Measurements from ENCODE around the gene TMEM190.

The TMEM190 gene

GRCh38 chr19:55369653-55370304 lies 6.8 kb upstream of the TMEM190 start:
- peak; percentile 48 for DNase-seq (ENCODE audit: low spot score)
- FAIRE-seq: no peak

- DNase-seq (ENCODE audit: low spot score) (peak; percentile 75), FAIRE-seq (no peak)
These were observed 6.2 kb upstream of the TMEM190 start, which contains the start of gene IL11 for GRCh38 chr19:55370305-55370988. TSS of gene IL11 (minus strand) at chr19:55370463. CDS start at chr19:55370310, 153 bp downstream.

DNA sequence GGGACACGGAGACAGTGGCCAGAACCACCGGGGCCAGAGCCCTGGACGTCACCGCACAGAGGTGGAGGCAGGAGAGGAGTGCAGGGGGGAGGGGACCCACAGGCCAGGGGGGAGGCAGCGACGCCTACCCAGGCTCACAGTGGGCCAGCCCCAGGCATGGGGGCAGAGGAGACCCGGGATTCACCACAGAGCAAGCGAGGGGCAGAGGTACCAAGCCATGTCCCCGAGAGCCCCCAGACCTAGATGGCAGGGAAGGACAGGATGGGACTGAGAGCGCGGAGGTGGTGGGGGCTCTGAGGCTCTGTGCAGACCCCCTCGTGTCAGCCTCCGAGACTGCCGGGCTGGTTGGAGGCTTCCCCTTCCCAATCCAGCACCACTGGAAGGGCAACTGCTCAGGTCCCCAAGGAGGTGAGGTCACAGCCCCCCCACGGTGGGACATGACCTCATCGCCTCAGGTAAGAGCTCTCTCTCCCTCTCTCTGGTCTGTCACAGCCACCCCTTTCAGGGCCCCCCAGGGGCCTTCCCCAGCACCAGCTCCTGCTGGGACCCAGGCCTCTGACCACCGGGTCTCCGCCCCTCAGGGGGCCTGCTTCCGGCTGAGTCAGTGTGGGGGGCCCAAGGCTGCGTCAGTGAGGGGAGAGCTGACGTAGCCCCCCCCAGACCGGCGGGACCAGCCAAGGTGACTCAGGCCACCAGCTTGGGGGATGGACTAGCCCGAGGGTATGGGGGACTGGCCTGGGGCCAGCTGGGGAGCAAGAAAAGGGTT lies 4.1 kb upstream of the TMEM190 start:
- FAIRE-seq (no peak), DNase-seq (ENCODE audit: low spot score) (peak; percentile 73)

- DNase-seq (ENCODE audit: low spot score) (no peak), FAIRE-seq (no peak)
These were observed 3.2 kb upstream of the TMEM190 start for GRCh38 chr19:55373306-55373992.

DNA sequence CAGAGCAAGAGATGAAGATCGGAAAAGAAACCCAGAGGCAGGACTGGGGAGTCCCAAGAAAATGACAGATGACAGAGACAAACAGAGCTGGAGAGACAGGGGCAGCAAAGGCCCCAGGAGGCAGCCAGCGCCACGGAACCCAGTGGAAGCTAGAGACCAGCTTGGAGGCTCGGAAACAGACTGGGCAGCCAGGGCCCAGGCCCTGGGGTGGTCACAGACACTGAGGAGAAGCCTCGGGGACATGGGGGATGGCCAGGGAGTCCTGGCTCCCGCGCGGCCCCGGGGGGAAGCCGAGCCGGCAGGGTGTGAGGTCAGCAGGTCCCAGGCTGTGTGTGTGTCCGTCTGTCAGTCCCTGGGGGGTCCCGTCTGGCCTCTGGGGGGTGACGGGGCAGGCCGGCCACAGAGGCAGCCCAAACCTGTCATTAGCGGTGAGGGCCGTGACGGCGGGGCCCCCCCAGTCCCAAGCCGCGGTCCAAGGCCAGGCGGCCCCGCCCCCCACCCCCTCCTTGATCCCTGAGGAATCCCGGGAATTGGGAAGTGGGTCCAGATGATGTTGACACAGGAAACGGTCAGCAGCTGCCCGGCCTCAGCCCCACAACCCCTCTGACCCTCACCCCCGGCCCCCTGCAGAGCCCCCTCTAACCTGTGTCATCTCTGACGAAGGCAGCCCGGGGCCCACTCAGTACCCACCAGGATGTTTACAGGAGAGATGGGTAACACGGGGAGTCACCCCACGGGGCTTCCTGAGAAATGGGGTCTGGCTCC lies 2.5 kb upstream of the TMEM190 start:
- DNase-seq (ENCODE audit: low spot score) (peak; percentile 73), FAIRE-seq (no peak)

DNA sequence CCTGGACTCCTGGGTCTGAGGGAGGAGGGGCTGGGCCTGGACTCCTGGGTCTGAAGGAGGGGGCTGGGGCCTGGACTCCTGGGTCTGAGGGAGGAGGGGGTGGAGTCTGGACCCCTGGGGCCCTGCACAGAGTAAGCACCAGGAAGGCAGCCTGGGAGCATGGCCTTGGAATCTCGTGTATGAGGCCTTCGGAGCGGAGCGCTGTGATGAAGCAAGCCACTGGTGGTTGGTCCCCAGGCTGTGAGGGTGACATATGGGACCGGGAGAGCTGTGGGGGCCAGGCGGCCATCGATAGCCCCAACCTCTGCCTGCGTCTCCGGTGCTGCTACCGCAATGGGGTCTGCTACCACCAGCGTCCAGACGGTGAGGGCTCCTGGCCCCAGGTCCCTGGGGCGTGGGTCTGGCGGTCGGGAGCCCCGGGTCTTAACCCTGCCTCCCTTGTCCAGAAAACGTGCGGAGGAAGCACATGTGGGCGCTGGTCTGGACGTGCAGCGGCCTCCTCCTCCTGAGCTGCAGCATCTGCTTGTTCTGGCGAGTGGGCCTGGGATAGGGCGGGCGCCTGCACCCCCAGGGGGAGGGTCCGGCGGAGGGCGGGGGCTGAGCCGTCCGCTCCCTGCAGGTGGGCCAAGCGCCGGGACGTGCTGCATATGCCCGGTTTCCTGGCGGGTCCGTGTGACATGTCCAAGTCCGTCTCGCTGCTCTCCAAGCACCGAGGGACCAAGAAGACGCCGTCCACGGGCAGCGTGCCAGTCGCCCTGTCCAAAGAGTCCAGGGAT lies 918 bp downstream of the TMEM190 start:
- no peak for FAIRE-seq
- no peak for DNase-seq (ENCODE audit: low spot score)

GRCh38 chr19:55379174-55379573 lies 2.5 kb downstream of the TMEM190 start:
- DNase-seq (ENCODE audit: low spot score) (no peak), FAIRE-seq (no peak)

DNA sequence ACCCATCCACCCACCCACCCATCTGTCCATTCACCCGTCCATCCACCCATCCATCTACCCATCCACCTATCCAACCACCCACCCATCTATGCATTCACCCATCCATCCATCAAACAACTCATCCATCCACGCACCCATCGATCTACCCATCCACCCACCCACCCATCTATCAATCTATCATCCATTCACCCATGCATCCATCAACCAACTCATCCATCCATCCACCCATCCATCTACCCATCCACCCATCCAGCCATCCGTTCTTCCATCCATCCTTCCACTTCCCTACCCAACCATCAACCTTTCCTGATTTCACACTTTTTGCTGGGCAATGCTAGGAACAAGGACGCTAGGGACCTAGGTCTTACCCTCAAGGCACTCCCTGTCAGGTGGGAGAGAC lies 5.4 kb downstream of the TMEM190 start:
- DNase-seq (ENCODE audit: low spot score): no peak
- no peak for FAIRE-seq

DNA sequence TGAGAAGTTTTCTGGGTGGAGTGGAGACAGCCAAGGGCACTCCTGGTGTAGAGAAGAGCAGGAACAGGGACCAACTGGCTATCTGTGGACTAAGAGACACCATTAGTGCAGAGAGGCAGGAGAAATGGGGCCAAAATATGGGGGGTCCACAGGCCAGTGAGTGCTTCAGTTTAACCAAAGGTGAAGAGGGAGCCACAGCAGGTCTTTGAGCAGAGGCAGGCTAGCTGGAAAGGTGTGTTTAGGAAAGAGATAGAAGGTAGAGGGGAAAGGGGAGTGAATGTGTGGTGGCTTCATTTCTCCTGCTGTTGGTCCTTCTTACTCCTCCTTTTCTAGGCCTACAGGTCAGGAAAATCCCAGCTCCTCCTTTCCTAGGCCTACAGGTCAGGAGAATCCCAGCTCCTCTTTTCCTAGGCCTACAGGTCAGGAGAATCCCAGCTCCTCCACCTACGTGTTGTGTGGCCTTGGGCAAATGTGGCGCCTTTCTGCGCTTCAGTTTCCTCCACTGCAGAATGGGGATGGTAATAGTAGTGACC lies 6.0 kb downstream of the TMEM190 start:
- FAIRE-seq (no peak), DNase-seq (ENCODE audit: low spot score) (no peak)

- DNase-seq (ENCODE audit: low spot score): no peak
- no peak for FAIRE-seq
These were observed 6.9 kb downstream of the TMEM190 start for GRCh38 chr19:55383279-55384130.

DNA sequence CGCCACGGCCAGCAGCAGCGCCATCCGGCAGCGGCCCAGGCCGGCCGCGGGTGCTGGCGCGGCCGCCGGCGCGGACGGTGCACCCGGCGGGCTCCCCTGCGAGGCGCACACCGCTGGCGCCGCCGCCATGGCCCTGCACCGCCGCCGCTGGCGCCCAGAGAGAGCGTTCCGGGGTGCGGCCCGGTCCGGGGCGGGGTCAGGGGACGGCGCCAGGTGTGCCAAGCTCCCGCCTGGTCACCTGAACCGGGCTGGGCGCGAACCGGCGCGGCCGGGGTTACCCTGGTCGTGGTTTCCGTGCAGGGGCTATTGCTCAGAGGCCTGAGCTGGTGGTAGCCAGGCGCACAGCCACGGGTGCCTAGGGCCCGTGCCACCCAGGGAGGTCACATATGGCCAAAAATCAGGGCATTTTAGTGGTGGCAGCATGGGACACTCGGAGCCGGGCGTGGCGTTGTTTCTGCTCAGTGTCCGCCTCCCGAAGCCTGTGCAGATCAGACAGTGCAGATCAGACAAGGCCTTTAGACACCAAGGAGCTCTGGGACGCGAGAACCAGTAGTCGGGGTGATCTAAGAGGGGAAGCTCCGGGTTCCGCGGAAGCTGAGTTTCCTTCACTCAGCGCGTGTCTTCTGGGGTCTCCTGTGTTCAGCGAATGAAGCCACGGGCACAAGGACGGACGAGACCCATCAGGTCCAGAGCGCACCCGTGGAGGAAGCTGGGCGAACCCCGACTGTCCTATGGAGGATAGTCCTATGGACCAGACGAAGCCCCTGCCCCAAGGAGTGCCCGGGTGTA lies 7.7 kb downstream of the TMEM190 start, which contains the start of gene TMEM238:
Gene TMEM238 (minus strand): TSS at position 162 of the 789 bp plus-strand sequence. CDS start 33 bp downstream, at position 129.
- DNase-seq (ENCODE audit: low spot score): no peak
- no peak for FAIRE-seq

DNA sequence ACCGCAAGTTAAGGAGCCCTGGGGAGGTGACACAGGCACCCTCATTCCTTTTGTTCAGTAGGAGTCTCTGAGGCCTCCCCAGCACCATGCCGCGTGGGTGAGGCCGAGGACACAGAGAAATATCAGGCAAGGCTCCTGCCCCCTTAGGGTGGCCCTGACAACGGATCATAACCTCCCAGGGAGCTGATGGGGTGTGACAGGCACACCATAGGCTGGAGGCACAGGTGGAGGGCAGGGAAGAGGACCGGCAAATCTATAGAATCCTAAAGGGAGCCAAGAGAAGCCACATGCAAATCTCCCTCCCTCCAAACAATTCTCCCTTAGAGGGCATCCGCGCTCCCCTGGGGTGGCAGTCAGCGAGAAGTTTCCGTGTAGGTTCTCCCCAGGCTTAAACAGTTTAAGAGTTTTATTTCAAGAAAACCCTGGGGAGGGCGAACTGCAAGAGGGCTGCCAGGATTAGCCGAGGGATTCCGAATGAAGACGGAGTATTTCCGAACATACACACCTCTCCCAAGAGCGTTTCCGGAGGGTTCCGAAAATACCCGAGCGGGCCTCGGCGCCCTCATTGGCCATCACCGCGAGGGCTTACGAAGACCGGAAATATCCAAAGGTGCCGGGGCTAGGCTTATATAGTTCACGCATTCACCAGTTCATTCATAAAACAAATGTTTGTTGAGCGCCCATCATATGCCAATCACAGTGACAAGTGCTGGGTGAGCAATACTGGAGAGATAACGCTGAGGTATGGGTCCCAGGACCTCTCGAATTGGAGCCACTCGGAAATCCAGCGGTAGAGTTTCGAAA lies 8.5 kb downstream of the TMEM190 start:
- peak; percentile 64 for FAIRE-seq
- peak; percentile 75 for DNase-seq (ENCODE audit: low spot score)

DNA sequence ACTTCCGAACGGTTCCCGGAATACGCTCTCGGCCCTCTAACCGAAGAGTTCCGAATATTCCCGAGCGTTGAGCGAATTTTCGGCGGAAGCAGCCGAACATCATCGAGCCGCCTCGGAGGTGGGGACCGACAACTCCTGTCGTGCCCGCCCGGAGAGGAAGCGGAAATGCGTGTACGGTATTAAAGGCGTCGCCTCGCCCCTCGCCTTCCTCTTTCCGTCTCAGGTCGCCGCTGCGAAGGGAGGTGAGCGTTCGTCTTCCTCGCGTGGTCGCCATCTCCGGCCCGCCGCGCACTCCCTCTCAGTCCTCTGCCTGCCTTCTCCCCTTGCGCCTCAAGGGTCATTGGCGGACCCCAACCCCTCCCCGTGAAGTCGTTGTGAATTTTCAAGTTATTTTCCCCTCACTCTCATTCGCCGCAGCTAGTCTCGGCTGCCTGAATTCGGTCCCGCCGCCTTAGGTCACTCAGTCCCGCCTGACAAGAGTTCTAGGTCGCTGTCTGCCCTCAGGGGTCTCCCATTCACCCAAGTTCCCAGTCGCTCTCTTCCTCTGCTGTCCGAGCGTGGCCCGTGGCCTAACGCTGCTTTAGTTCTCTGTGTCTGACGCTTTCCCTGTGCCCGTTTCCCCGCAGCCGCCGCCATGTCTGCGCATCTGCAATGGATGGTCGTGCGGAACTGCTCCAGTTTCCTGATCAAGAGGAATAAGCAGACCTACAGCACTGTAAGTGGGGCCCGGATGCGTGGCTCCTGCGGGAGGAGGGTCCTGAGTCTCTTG lies 9.3 kb downstream of the TMEM190 start, which contains the start of gene RPL28:
Gene RPL28 (plus strand): TSS at position 209 of the 769 bp plus-strand sequence. CDS start 426 bp downstream, at position 635.
- peak; percentile 77 for FAIRE-seq
- DNase-seq (ENCODE audit: low spot score): peak; percentile 91

DNA sequence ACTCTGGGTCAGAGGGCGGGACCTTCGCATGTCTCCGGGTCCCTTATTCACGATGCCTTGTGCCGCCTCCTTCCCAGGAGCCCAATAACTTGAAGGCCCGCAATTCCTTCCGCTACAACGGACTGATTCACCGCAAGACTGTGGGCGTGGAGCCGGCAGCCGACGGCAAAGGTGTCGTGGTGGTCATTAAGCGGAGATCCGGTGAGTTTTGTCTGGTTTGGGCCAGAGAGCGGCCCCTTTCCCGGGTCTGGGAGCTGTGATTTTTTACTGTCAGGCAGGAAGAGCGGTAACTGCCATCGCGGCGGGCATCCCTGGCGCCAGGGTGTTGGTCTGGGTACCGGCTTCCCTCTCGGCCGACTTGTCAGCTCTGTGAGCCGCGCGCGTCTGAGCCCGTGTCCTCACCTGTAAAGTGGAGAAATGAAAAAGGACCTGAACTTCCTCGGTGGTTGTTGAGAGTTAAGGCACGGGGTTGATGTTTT lies 9.9 kb downstream of the TMEM190 start:
- DNase-seq (ENCODE audit: low spot score) (no peak), FAIRE-seq (no peak)

GRCh38 chr19:55387736-55388497 lies 11.3 kb downstream of the TMEM190 start:
- FAIRE-seq (no peak), DNase-seq (ENCODE audit: low spot score) (no peak)

All from RCC 7860 (cell line).